HCT116 (cell line): ENCODE measurements around the gene WDR45B.

Experiments
- ELF1 ChIP-seq: IDR thresholded peaks from 2 replicates; pipeline ENCODE4 v1.6.1; 2012; ENCODE audit warnings: low read depth, borderline replicate concordance
- JUND ChIP-seq: IDR thresholded peaks from 2 replicates; pipeline ENCODE4 v1.6.1; 2012
- POLR2A ChIP-seq: IDR thresholded peaks from 2 replicates; pipeline ENCODE4 v1.7.0; 2011; ENCODE audit warnings: borderline replicate concordance; ENCODE audit not compliant: insufficient read depth, insufficient read length; ENCODE audit errors: extremely low read depth
- POLR2AphosphoS5 ChIP-seq: IDR thresholded peaks from 2 replicates; pipeline ENCODE4 v1.6.1; 2011; ENCODE audit warnings: mild to moderate bottlenecking, low read depth, low read length, moderate library complexity
- RAD21 ChIP-seq: IDR thresholded peaks from 2 replicates; pipeline ENCODE4 v1.6.1; 2012; ENCODE audit warnings: low read depth, mild to moderate bottlenecking
- SRF ChIP-seq: IDR thresholded peaks from 2 replicates; pipeline ENCODE4 v1.6.1; 2012; ENCODE audit warnings: low read depth
- YY1 ChIP-seq: IDR thresholded peaks from 2 replicates; pipeline ENCODE4 v1.6.1; 2011; ENCODE audit warnings: low read length, low read depth, moderate library complexity, mild to moderate bottlenecking; ENCODE audit not compliant: insufficient replicate concordance; ENCODE audit errors: extremely low read depth
- TF ChIP-seq, protein P1 (sequence below): IDR thresholded peaks from 2 replicates; pipeline ENCODE4 v1.6.1; 2012; ENCODE audit warnings: low read depth
- TF ChIP-seq, protein P2 (sequence below): IDR thresholded peaks from 2 replicates; pipeline ENCODE4 v1.6.1; 2012
- TF ChIP-seq, protein P3 (sequence below), 3 experiments: fragments of 200-600 bp in 1 of 3; sonication (generic) in 1 of 3; IDR thresholded peaks in 2 of 3; conservative IDR thresholded peaks in 1 of 3; 2 replicates each; pipeline ENCODE4 v1.5.1; 2012 to 2017; ENCODE audit warnings: low read depth in 2 of 3, low read length in 2 of 3, antibody characterized with exemption in 1 of 3, borderline replicate concordance in 1 of 3, control low read depth in 1 of 3, mild to moderate bottlenecking in 1 of 3, mixed read lengths in 1 of 3, mixed run types in 1 of 3, moderate library complexity in 1 of 3; ENCODE audit not compliant: insufficient read depth in 1 of 3

DNA sequence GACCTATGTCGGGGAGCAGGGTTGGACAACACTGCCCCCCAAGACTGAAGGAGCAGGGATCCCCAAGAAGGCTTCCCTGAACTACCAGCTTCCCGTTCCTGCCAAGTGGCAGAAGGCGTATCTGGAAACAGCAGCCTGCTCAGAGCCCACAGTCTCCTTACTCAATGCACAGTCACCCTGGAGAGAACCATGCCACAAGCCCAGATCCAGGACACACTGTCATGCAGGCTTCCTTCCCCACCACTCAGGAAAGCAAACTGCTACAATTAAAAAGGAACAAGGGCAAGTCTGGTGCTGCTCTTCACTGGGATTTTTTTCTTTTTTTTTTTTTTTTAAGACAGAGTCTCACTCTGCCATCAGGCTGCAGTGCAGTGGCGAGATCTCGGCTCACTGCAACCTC, 8.2 kb downstream of the WDR45B start:
- TF ChIP-seq, protein P1, sequence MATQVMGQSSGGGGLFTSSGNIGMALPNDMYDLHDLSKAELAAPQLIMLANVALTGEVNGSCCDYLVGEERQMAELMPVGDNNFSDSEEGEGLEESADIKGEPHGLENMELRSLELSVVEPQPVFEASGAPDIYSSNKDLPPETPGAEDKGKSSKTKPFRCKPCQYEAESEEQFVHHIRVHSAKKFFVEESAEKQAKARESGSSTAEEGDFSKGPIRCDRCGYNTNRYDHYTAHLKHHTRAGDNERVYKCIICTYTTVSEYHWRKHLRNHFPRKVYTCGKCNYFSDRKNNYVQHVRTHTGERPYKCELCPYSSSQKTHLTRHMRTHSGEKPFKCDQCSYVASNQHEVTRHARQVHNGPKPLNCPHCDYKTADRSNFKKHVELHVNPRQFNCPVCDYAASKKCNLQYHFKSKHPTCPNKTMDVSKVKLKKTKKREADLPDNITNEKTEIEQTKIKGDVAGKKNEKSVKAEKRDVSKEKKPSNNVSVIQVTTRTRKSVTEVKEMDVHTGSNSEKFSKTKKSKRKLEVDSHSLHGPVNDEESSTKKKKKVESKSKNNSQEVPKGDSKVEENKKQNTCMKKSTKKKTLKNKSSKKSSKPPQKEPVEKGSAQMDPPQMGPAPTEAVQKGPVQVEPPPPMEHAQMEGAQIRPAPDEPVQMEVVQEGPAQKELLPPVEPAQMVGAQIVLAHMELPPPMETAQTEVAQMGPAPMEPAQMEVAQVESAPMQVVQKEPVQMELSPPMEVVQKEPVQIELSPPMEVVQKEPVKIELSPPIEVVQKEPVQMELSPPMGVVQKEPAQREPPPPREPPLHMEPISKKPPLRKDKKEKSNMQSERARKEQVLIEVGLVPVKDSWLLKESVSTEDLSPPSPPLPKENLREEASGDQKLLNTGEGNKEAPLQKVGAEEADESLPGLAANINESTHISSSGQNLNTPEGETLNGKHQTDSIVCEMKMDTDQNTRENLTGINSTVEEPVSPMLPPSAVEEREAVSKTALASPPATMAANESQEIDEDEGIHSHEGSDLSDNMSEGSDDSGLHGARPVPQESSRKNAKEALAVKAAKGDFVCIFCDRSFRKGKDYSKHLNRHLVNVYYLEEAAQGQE, result no peak
- no peak for TF ChIP-seq POLR2A
- TF ChIP-seq, protein P2, sequence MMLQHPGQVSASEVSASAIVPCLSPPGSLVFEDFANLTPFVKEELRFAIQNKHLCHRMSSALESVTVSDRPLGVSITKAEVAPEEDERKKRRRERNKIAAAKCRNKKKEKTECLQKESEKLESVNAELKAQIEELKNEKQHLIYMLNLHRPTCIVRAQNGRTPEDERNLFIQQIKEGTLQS, result no peak
- no peak for TF ChIP-seq ELF1
- no peak for TF ChIP-seq YY1
- TF ChIP-seq, protein P3, sequence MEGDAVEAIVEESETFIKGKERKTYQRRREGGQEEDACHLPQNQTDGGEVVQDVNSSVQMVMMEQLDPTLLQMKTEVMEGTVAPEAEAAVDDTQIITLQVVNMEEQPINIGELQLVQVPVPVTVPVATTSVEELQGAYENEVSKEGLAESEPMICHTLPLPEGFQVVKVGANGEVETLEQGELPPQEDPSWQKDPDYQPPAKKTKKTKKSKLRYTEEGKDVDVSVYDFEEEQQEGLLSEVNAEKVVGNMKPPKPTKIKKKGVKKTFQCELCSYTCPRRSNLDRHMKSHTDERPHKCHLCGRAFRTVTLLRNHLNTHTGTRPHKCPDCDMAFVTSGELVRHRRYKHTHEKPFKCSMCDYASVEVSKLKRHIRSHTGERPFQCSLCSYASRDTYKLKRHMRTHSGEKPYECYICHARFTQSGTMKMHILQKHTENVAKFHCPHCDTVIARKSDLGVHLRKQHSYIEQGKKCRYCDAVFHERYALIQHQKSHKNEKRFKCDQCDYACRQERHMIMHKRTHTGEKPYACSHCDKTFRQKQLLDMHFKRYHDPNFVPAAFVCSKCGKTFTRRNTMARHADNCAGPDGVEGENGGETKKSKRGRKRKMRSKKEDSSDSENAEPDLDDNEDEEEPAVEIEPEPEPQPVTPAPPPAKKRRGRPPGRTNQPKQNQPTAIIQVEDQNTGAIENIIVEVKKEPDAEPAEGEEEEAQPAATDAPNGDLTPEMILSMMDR (IDR thresholded peaks at IDR 0.05 in 2 of 3, conservative IDR thresholded peaks at IDR 0.05 in 1 of 3; ENCODE audit: borderline replicate concordance in 1 of 3, insufficient read depth in 1 of 3, low read depth in 2 of 3, low read length in 2 of 3), result no peak
- no peak for TF ChIP-seq POLR2AphosphoS5
- TF ChIP-seq RAD21, result no peak
- TF ChIP-seq SRF, result no peak
- TF ChIP-seq JUND, result no peak
